ENCODE results near the gene HDAC4.

Gene HDAC4

GRCh38 chr2:239378021-239378917 is 22.6 kb downstream of the HDAC4 start:
- TF ChIP-seq EP300 (IDR thresholded peaks at IDR 0.05; ENCODE audit: borderline replicate concordance) (no peak), TAF1 (IDR thresholded peaks at IDR 0.05; ENCODE audit: low read depth) (no peak), ZBTB7A (IDR thresholded peaks at IDR 0.05; ENCODE audit: low read depth) (no peak), REST (IDR thresholded peaks at IDR 0.05; ENCODE audit: low read depth) (no peak), CEBPB (IDR thresholded peaks at IDR 0.05) (no peak)
- TF ChIP-seq, protein P1, sequence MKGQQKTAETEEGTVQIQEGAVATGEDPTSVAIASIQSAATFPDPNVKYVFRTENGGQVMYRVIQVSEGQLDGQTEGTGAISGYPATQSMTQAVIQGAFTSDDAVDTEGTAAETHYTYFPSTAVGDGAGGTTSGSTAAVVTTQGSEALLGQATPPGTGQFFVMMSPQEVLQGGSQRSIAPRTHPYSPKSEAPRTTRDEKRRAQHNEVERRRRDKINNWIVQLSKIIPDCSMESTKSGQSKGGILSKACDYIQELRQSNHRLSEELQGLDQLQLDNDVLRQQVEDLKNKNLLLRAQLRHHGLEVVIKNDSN (IDR thresholded peaks at IDR 0.05), result no peak

DNA sequence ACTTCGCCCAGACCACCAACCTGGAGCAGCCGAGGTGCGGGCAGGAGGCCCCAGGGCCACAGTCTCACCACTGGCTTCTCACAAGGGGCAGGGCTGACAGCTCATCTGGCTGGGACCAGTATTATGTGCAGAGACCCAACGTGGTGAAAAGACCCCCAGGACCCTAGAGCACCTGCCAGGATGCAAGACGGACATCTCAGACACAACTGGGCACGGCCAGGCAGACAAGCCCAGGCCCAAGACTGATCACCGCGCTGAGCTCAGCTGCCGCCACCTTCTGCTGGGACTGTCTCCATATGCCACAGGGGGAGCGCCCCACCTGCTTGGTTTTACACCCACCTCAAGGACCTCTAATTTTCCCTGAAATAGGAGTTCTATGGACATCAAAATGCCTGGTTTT is 23.2 kb downstream of the HDAC4 start:
- TF ChIP-seq CREB1 (IDR thresholded peaks at IDR 0.05; ENCODE audit: low read depth) (no peak), CEBPB (IDR thresholded peaks at IDR 0.05) (no peak), YY1 (IDR thresholded peaks at IDR 0.05; ENCODE audit: low read depth) (no peak), RAD21 (IDR thresholded peaks at IDR 0.05; ENCODE audit: low read depth) (no peak), REST (IDR thresholded peaks at IDR 0.05; ENCODE audit: low read depth) (no peak), TEAD4 (IDR thresholded peaks at IDR 0.05) (no peak), TAF1 (IDR thresholded peaks at IDR 0.05; ENCODE audit: low read depth) (no peak), NFIC (IDR thresholded peaks at IDR 0.05) (no peak), ZBTB7A (IDR thresholded peaks at IDR 0.05; ENCODE audit: low read depth) (no peak), EGR1 (IDR thresholded peaks at IDR 0.05) (no peak), EP300 (IDR thresholded peaks at IDR 0.05; ENCODE audit: borderline replicate concordance) (no peak), TCF12 (IDR thresholded peaks at IDR 0.05; ENCODE audit: low read depth) (no peak), FOXM1 (IDR thresholded peaks at IDR 0.05; ENCODE audit: borderline replicate concordance, low read depth) (no peak)
- TF ChIP-seq, protein P1 (IDR thresholded peaks at IDR 0.05), result no peak
- TF ChIP-seq, protein P2, sequence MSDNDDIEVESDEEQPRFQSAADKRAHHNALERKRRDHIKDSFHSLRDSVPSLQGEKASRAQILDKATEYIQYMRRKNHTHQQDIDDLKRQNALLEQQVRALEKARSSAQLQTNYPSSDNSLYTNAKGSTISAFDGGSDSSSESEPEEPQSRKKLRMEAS (IDR thresholded peaks at IDR 0.05), result no peak

GRCh38 chr2:239376942-239377531 is 23.8 kb downstream of the HDAC4 start:
- TF ChIP-seq FOXM1 (IDR thresholded peaks at IDR 0.05; ENCODE audit: borderline replicate concordance, low read depth), result no peak
- TF ChIP-seq CEBPB (IDR thresholded peaks at IDR 0.05), result no peak

DNA sequence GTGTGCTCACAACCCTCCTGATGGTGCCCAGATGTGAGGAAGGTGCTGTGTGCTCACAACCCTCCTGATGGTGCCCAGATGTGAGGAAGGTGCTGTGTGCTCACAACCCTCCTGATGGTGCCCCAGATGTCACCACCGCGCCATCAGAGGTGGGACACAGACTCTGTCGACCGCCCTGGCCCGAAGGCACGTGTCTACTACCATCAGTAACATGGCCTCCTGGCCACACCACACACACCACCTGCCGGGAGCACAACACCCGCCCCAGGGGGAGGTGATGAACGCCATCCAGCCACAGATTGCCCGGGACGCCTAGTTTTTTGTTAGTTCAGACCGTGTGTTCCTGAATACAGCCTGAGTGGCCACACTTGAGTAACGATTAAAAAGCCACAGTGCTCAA is 24.5 kb downstream of the HDAC4 start:
- TF ChIP-seq, protein P2 (IDR thresholded peaks at IDR 0.05), result no peak

GRCh38 chr2:239375278-239376061 is 25.4 kb downstream of the HDAC4 start:
- TF ChIP-seq RAD21 (IDR thresholded peaks at IDR 0.05; ENCODE audit: low read depth) (peak; percentile 31; the same call in 1 of the 2 replicates), TEAD4 (IDR thresholded peaks at IDR 0.05) (no peak)

GRCh38 chr2:239374896-239375277 is 25.9 kb downstream of the HDAC4 start:
- TF ChIP-seq YY1 (IDR thresholded peaks at IDR 0.05; ENCODE audit: low read depth) (no peak), FOXM1 (IDR thresholded peaks at IDR 0.05; ENCODE audit: borderline replicate concordance, low read depth) (no peak), EP300 (IDR thresholded peaks at IDR 0.05; ENCODE audit: borderline replicate concordance) (no peak), CREB1 (IDR thresholded peaks at IDR 0.05; ENCODE audit: low read depth) (no peak), EGR1 (IDR thresholded peaks at IDR 0.05) (no peak), TAF1 (IDR thresholded peaks at IDR 0.05; ENCODE audit: low read depth) (no peak), CEBPB (IDR thresholded peaks at IDR 0.05) (no peak), TCF12 (IDR thresholded peaks at IDR 0.05; ENCODE audit: low read depth) (no peak), RAD21 (IDR thresholded peaks at IDR 0.05; ENCODE audit: low read depth) (no peak)
- TF ChIP-seq, protein P1 (IDR thresholded peaks at IDR 0.05), result no peak
- TF ChIP-seq, protein P2 (IDR thresholded peaks at IDR 0.05), result no peak

Measured in Ishikawa (cell line).